ENCODE results near the gene CBLB. TPM values are rescaled to one million over a fixed set of nuclear protein-coding genes. Genes with fewer than 3 reads are reported as not detected.

The CBLB gene
- total and polyA plus RNA-seq, 2 experiments from 2014 or later = 20.5 to 47.7 TPM

DNA sequence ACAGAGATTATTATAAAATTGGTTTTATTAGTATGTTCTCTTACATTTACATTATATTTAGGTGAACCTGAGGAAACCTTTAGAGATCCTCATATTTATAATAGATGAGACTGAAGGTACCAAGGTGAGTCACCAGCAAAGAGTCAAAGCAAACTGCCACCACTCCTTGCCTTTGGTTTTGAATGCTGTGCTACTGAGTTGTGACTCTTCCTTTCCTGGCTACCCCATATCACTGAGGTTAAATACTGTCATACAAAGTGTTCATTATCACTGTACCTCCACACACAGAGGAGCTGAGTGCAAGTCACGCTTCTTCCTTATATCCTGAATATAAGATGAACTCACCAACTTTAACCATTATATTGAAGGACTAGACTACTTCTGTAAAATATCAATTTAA is 168.2 kb downstream of the CBLB start:
- Histone ChIP-seq H3K79me2 (replicated peaks; ENCODE audit: insufficient read depth) (no peaks in the 10 kb centered on the region), H3K27me3 (ENCODE audit: insufficient read depth) (no peaks in the 10 kb centered on the region), H3K4me2 (no peak overlapping the region), H3K4me3 (no peak overlapping the region), H3K36me3 (ENCODE audit: insufficient read depth) (no peaks in the 10 kb centered on the region), H3K4me1 (ENCODE audit: insufficient read depth) (no peaks in the 10 kb centered on the region), H3K9me2 (ENCODE audit: insufficient read depth) (no peaks in the 10 kb centered on the region), H2AFZ (no peak overlapping the region), H3K27ac (ENCODE audit: low read depth) (no peak overlapping the region), H4K20me1 (replicated peaks; ENCODE audit: insufficient read depth) (no peaks in the 10 kb centered on the region), H3F3A (replicated peaks; ENCODE audit: low read depth) (no peaks in the 10 kb centered on the region)
- H3K36me3 Mint-ChIP-seq (ENCODE audit: low read depth) = peaks cover 8% of the 10 kb centered on the region
- DNase-seq (ENCODE audit: low spot score) (no peak), ATAC-seq (no peak)
- peaks cover 4% of the 10 kb centered on the region; the same call in 2 of the 3 replicates for H3K4me1 Mint-ChIP-seq
- H3K27me3 Mint-ChIP-seq (ENCODE audit: insufficient read depth, low read depth, poor library complexity) = no peaks in the 10 kb centered on the region
- H3K27ac Mint-ChIP-seq = no peak overlapping the region
- no peaks in the 10 kb centered on the region for H3K9me3 Mint-ChIP-seq
- H3K4me3 Mint-ChIP-seq = no peak overlapping the region
- TF ChIP-seq POLR2AphosphoS5 (IDR thresholded peaks at IDR 0.05; ENCODE audit: low read depth) (no peak), ETS1 (IDR thresholded peaks at IDR 0.05) (no peak), NANOG (IDR thresholded peaks at IDR 0.05; ENCODE audit: borderline replicate concordance) (no peak), STAT1 (IDR thresholded peaks at IDR 0.05; ENCODE audit: unreplicated experiment) (no peak), EZH2phosphoT487 (IDR thresholded peaks at IDR 0.05; ENCODE audit: unreplicated experiment) (no peak), EZH2 (IDR thresholded peaks at IDR 0.05; ENCODE audit: low read depth, unreplicated experiment) (no peak), ZNF114 (CRISPR knock-in tag; IDR thresholded peaks at IDR 0.05) (no peak), CREB1 (CRISPR knock-in tag; IDR thresholded peaks at IDR 0.05; ENCODE audit: low read depth) (no peak), ZNF331 (CRISPR knock-in tag; IDR thresholded peaks at IDR 0.05; ENCODE audit: low read depth) (no peak), JUNB (IDR thresholded peaks at IDR 0.05; ENCODE audit: unreplicated experiment) (no peak)
- TF ChIP-seq, protein P1, sequence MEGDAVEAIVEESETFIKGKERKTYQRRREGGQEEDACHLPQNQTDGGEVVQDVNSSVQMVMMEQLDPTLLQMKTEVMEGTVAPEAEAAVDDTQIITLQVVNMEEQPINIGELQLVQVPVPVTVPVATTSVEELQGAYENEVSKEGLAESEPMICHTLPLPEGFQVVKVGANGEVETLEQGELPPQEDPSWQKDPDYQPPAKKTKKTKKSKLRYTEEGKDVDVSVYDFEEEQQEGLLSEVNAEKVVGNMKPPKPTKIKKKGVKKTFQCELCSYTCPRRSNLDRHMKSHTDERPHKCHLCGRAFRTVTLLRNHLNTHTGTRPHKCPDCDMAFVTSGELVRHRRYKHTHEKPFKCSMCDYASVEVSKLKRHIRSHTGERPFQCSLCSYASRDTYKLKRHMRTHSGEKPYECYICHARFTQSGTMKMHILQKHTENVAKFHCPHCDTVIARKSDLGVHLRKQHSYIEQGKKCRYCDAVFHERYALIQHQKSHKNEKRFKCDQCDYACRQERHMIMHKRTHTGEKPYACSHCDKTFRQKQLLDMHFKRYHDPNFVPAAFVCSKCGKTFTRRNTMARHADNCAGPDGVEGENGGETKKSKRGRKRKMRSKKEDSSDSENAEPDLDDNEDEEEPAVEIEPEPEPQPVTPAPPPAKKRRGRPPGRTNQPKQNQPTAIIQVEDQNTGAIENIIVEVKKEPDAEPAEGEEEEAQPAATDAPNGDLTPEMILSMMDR (conservative IDR thresholded peaks at IDR 0.05; ENCODE audit: low read depth in 2 of 2) = no peak
- TF ChIP-seq, protein P2, sequence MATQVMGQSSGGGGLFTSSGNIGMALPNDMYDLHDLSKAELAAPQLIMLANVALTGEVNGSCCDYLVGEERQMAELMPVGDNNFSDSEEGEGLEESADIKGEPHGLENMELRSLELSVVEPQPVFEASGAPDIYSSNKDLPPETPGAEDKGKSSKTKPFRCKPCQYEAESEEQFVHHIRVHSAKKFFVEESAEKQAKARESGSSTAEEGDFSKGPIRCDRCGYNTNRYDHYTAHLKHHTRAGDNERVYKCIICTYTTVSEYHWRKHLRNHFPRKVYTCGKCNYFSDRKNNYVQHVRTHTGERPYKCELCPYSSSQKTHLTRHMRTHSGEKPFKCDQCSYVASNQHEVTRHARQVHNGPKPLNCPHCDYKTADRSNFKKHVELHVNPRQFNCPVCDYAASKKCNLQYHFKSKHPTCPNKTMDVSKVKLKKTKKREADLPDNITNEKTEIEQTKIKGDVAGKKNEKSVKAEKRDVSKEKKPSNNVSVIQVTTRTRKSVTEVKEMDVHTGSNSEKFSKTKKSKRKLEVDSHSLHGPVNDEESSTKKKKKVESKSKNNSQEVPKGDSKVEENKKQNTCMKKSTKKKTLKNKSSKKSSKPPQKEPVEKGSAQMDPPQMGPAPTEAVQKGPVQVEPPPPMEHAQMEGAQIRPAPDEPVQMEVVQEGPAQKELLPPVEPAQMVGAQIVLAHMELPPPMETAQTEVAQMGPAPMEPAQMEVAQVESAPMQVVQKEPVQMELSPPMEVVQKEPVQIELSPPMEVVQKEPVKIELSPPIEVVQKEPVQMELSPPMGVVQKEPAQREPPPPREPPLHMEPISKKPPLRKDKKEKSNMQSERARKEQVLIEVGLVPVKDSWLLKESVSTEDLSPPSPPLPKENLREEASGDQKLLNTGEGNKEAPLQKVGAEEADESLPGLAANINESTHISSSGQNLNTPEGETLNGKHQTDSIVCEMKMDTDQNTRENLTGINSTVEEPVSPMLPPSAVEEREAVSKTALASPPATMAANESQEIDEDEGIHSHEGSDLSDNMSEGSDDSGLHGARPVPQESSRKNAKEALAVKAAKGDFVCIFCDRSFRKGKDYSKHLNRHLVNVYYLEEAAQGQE (IDR thresholded peaks at IDR 0.05; ENCODE audit: unreplicated experiment) = no peak
- TF ChIP-seq, protein P3, sequence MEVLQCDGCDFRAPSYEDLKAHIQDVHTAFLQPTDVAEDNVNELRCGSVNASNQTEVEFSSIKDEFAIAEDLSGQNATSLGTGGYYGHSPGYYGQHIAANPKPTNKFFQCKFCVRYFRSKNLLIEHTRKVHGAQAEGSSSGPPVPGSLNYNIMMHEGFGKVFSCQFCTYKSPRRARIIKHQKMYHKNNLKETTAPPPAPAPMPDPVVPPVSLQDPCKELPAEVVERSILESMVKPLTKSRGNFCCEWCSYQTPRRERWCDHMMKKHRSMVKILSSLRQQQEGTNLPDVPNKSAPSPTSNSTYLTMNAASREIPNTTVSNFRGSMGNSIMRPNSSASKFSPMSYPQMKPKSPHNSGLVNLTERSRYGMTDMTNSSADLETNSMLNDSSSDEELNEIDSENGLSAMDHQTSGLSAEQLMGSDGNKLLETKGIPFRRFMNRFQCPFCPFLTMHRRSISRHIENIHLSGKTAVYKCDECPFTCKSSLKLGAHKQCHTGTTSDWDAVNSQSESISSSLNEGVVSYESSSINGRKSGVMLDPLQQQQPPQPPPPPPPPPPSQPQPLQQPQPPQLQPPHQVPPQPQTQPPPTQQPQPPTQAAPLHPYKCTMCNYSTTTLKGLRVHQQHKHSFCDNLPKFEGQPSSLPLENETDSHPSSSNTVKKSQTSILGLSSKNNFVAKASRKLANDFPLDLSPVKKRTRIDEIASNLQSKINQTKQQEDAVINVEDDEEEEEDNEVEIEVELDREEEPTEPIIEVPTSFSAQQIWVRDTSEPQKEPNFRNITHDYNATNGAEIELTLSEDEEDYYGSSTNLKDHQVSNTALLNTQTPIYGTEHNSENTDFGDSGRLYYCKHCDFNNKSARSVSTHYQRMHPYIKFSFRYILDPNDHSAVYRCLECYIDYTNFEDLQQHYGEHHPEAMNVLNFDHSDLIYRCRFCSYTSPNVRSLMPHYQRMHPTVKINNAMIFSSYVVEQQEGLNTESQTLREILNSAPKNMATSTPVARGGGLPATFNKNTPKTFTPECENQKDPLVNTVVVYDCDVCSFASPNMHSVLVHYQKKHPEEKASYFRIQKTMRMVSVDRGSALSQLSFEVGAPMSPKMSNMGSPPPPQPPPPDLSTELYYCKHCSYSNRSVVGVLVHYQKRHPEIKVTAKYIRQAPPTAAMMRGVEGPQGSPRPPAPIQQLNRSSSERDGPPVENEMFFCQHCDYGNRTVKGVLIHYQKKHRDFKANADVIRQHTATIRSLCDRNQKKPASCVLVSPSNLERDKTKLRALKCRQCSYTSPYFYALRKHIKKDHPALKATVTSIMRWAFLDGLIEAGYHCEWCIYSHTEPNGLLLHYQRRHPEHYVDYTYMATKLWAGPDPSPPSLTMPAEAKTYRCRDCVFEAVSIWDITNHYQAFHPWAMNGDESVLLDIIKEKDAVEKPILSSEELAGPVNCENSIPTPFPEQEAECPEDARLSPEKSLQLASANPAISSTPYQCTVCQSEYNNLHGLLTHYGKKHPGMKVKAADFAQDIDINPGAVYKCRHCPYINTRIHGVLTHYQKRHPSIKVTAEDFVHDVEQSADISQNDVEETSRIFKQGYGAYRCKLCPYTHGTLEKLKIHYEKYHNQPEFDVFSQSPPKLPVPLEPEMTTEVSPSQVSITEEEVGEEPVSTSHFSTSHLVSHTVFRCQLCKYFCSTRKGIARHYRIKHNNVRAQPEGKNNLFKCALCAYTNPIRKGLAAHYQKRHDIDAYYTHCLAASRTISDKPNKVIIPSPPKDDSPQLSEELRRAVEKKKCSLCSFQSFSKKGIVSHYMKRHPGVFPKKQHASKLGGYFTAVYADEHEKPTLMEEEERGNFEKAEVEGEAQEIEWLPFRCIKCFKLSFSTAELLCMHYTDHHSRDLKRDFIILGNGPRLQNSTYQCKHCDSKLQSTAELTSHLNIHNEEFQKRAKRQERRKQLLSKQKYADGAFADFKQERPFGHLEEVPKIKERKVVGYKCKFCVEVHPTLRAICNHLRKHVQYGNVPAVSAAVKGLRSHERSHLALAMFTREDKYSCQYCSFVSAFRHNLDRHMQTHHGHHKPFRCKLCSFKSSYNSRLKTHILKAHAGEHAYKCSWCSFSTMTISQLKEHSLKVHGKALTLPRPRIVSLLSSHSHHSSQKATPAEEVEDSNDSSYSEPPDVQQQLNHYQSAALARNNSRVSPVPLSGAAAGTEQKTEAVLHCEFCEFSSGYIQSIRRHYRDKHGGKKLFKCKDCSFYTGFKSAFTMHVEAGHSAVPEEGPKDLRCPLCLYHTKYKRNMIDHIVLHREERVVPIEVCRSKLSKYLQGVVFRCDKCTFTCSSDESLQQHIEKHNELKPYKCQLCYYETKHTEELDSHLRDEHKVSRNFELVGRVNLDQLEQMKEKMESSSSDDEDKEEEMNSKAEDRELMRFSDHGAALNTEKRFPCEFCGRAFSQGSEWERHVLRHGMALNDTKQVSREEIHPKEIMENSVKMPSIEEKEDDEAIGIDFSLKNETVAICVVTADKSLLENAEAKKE (CRISPR knock-in tag; IDR thresholded peaks at IDR 0.05) = no peak

Measured in GM23338 (cell line).